B cell (primary cell): ENCODE measurements around the gene MREG. TPM values are rescaled to one million over a fixed set of nuclear protein-coding genes. Genes with fewer than 3 reads are reported as not detected.

Source experiments
- ATAC-seq: fragments of 200-7000 bp; cut with Tn5 transposase; one replicate; pipeline ENCODE4 v1.10.0; 2021; ENCODE audit warnings: low read depth, mild to moderate bottlenecking, moderate number of reproducible peaks, moderate library complexity
- CTCF ChIA-PET: fragments of 350-600 bp; sonication (Branson Sonifier 250); formaldehyde crosslinking; loops from one replicate; lab custom pipeline; 2021; ENCODE audit warnings: antibody characterized with exemption, inconsistent platforms; lab: Charles Lee
- POLR2A ChIA-PET: fragments of 350-600 bp; sonication (Branson Sonifier 250); formaldehyde crosslinking; loops from one replicate; lab custom pipeline; 2021; ENCODE audit warnings: antibody characterized with exemption; lab: Charles Lee
- DNase-seq: peaks from one replicate; pipeline ENCODE4 v3.0.0; 2013
- H2AFZ ChIP-seq: 2 replicates; pipeline ENCODE4 v1.6.1; 2012; ENCODE audit warnings: mild to moderate bottlenecking, low read depth, low read length; ENCODE audit not compliant: insufficient read depth, poor library complexity, severe bottlenecking
- H3K27ac ChIP-seq, 2 donors: 1 replicate in 1 of 2; 2 replicates in 1 of 2; pipeline ENCODE4 v1.5.1; 2012 to 2013; ENCODE audit warnings: low read length in 2 of 2, mild to moderate bottlenecking in 2 of 2, moderate library complexity in 1 of 2
- H3K27me3 ChIP-seq, 4 experiments: fragments of 200-600 bp in 1 of 4; sonication (generic) in 1 of 4; replicated peaks in 1 of 4; 1 replicate in 2 of 4; 2 replicates in 2 of 4; pipeline versions ENCODE4 v1.6.1 to v1.7.0; 2013 to 2016; ENCODE audit warnings: low read length in 3 of 4, mild to moderate bottlenecking in 2 of 4, mixed read lengths in 1 of 4, moderate library complexity in 1 of 4; ENCODE audit not compliant: insufficient read depth in 4 of 4, control insufficient read depth in 3 of 4; ENCODE audit errors: control extremely low read depth in 1 of 4
- H3K36me3 ChIP-seq, 2 experiments: replicated peaks in 1 of 2; 1 replicate in 1 of 2; 2 replicates in 1 of 2; pipeline versions ENCODE4 v1.6.1 to v1.7.1; 2013; ENCODE audit warnings: low read length in 1 of 2; ENCODE audit not compliant: insufficient read depth in 2 of 2, control insufficient read depth in 1 of 2; ENCODE audit errors: control extremely low read depth in 1 of 2, extremely low read depth in 1 of 2
- H3K4me1 ChIP-seq, 2 donors: fragments of 200-600 bp in 1 of 2; sonication (generic) in 1 of 2; 1 replicate in 1 of 2; 2 replicates in 1 of 2; pipeline versions ENCODE4 v1.5.1 to v1.6.1; 2013 to 2017; ENCODE audit warnings: low read length in 2 of 2; ENCODE audit not compliant: control insufficient read depth in 2 of 2, insufficient read depth in 2 of 2
- H3K4me2 ChIP-seq: replicated peaks from 2 replicates; pipeline ENCODE3; 2012; ENCODE audit warnings: mild to moderate bottlenecking, low read depth, low read length; ENCODE audit not compliant: poor library complexity, severe bottlenecking
- H3K4me3 ChIP-seq, 5 experiments: fragments of 200-600 bp in 1 of 5; sonication (generic) in 1 of 5; 1 replicate in 3 of 5; 2 replicates in 2 of 5; pipeline versions ENCODE4 v1.5.1 to v1.7.0; 2011 to 2016; ENCODE audit warnings: low read length in 4 of 5, mild to moderate bottlenecking in 4 of 5, low read depth in 2 of 5, control low read depth in 1 of 5, moderate library complexity in 1 of 5; ENCODE audit not compliant: insufficient read depth in 1 of 5; ENCODE audit errors: control extremely low read depth in 1 of 5, extremely low read depth in 1 of 5
- H3K79me2 ChIP-seq: fragments of 200-600 bp; sonication (generic); one replicate; pipeline ENCODE4 v1.6.0; 2016; ENCODE audit warnings: low read length; ENCODE audit not compliant: control insufficient read depth, insufficient read depth
- H3K9ac ChIP-seq: fragments of 200-600 bp; sonication (generic); 2 replicates; pipeline ENCODE4 v1.6.1; 2017; ENCODE audit warnings: mild to moderate bottlenecking, low read length, moderate library complexity
- H3K9me3 ChIP-seq, 3 donors: one replicate each; pipeline versions ENCODE4 v1.6.1 to v1.7.1; 2013; ENCODE audit warnings: low read length in 2 of 3; ENCODE audit not compliant: control insufficient read depth in 2 of 3, insufficient read depth in 1 of 3; ENCODE audit errors: control extremely low read depth in 1 of 3
- H4K20me1 ChIP-seq: 2 replicates; pipeline ENCODE4 v1.6.0; 2012; ENCODE audit warnings: mild to moderate bottlenecking, low read length; ENCODE audit not compliant: insufficient read depth, control insufficient read depth, poor library complexity, severe bottlenecking
- H3K27ac Mint-ChIP-seq: one replicate; pipeline ENCODE4 v1.8.0; 2021; ENCODE audit warnings: mixed read lengths
- H3K27me3 Mint-ChIP-seq: one replicate; pipeline ENCODE4 v1.8.0; 2021; ENCODE audit warnings: mixed read lengths
- H3K4me1 Mint-ChIP-seq: one replicate; pipeline ENCODE4 v1.8.0; 2021; ENCODE audit warnings: mixed read lengths
- H3K4me3 Mint-ChIP-seq: one replicate; pipeline ENCODE4 v1.8.0; 2021; ENCODE audit warnings: mixed read lengths
- H3K9me3 Mint-ChIP-seq: one replicate; pipeline ENCODE4 v1.8.0; 2022; ENCODE audit warnings: mixed read lengths; ENCODE audit not compliant: insufficient read depth
- CTCF ChIP-seq: fragments of 200-600 bp; IDR thresholded peaks from one replicate; pipeline ENCODE4 v1.8.0; 2022; ENCODE audit warnings: antibody characterized with exemption, mild to moderate bottlenecking
- EZH2 ChIP-seq: IDR thresholded peaks from 2 replicates; pipeline ENCODE4 v1.6.1; 2012; ENCODE audit warnings: borderline replicate concordance, low read depth, mild to moderate bottlenecking, moderate library complexity, low read length; ENCODE audit not compliant: insufficient read depth, poor library complexity, severe bottlenecking
- WGBS: methylation state at CpG from one replicate; pipeline ENCODE4 v1.1.5; 2013; ENCODE audit warnings: missing lambda C conversion rate; ENCODE audit not compliant: insufficient coverage; 5-methylcytosine and 5-hydroxymethylcytosine counted together
- intact Hi-C: fragments of 100-400 bp; cut with micrococcal nuclease; formaldehyde crosslinking; loops from one replicate; pipeline ENCODE4 v1.10.0; 2022
- polyA plus RNA-seq: library from polyadenylated mRNA; depleted of rRNA; stranded (reverse); fragments of >200 nt; gene quantifications from 2 replicates; pipeline ENCODE4 v1.2.3, GENCODE V29; 2012
- total RNA-seq, 2 donors: library from RNA; stranded (reverse); fragments of 120-200 nt in 1 of 2; gene quantifications; 1 replicate in 1 of 2; 2 replicates in 1 of 2; pipeline versions ENCODE4 v1.2.3 to v1.2.4, GENCODE V29; 2013 to 2022

MREG gene
- total and polyA plus RNA-seq, 2 donors (not counting 1 experiment from before 2014, with no cell fraction given) = 2.1 to 5.7 TPM

DNA sequence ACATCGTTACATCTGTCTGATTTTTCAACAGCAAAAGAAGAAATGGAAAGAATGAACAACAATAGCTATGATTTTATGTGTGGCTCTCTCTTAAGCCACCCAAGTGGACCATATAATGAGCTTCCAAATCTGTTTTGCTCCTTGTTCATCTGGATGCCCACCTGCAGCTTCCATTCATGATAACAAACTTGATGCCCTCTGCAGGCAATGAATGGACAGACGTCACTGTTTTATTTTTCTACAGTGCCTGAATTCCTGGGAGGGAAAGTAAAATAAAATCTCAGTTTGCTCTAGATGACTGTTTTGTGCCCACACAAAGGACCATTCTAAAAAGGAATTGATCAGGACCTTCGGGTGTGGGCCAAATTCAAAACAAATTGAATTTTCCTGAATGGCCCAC is 5.0 kb downstream of the MREG start:
- H4K20me1 ChIP-seq = no peaks in the 10 kb centered on the region
- no peak overlapping the region for H3K4me2 ChIP-seq
- no peaks in the 10 kb centered on the region for H3K9me3 ChIP-seq
- ChIA-PET CTCF (interaction anchor here (1.2 kb wide), 1 partner anchor 15 kb away, joined by 4 read pairs; no protein-coding TSS in a partner anchor), POLR2A (no interaction called here)
- WGBS = 89% methylated on average over 1 of the region's 3 CpGs
- no peak for ATAC-seq
- no peak for DNase-seq
- Mint-ChIP-seq H3K4me3 (no peak overlapping the region), H3K27ac (no peak overlapping the region), H3K27me3 (no peaks in the 10 kb centered on the region), H3K9me3 (no peaks in the 10 kb centered on the region), H3K4me1 (peaks cover 50% of the 10 kb centered on the region)
- intact Hi-C loops = no loop called here
- H3K4me1 ChIP-seq = peaks cover 33 to 38% of the 10 kb centered on the region in 2 donors
- no peak overlapping the region for H3K9ac ChIP-seq
- no peaks in the 10 kb centered on the region for H3K27me3 ChIP-seq
- H3K4me3 ChIP-seq = no peak overlapping the region
- no peaks in the 10 kb centered on the region for H3K36me3 ChIP-seq
- no peak for TF ChIP-seq CTCF
- TF ChIP-seq EZH2 = no peak
- H3K27ac ChIP-seq = no peak overlapping the region
- no peak overlapping the region for H2AFZ ChIP-seq
- H3K79me2 ChIP-seq = peaks cover 27% of the 10 kb centered on the region

DNA sequence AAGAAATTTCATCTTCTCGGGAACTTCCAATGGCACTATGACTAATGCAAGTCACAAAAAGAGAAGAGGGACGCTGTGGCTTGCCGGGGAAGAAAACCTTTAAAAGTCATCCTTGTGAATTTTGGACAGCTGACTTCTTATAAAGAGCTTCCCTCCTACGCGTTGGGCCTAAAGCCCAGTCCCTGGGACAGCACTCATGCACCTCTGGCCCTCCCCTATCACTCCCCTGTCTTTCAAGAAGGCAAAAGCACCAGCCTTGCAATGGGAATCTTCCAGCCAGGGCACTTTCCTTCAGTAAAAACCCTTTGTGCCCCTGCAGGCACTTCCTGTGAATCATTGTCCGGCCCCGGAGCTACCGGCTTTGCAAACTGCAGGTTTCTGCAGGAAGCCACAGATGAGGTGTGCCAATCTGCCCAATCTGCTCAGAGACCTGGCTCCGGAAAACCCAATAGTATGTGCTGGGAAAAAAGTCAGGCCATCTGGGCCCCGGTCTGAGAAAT is 7.1 kb downstream of the MREG start:
- ChIA-PET CTCF (interaction anchor here (1.2 to 2.3 kb wide), 5 partner anchors 10 to 28 kb away, joined by 4 to 7 read pairs (median 6); no protein-coding TSS in a partner anchor), POLR2A (interaction anchor here (0.6 kb wide), 1 partner anchor 30 kb away, joined by 3 read pairs; no protein-coding TSS in a partner anchor)
- peak overlapping the region; percentile 48 for H3K27ac Mint-ChIP-seq
- H3K9me3 Mint-ChIP-seq = no peaks in the 10 kb centered on the region
- H3K4me2 ChIP-seq = peak overlapping the region; percentile 49
- peak overlapping the region; percentile 44 for H3K4me3 Mint-ChIP-seq
- ATAC-seq (no peak), DNase-seq (no peak)
- no peak for TF ChIP-seq EZH2
- no peak for TF ChIP-seq CTCF
- H3K4me1 Mint-ChIP-seq = peaks cover 47% of the 10 kb centered on the region
- peak overlapping the region; percentile 1 for H3K9ac ChIP-seq
- 12% methylated on average over 7 of the region's 10 CpGs for WGBS
- intact Hi-C loops = no loop called here
- peak overlapping the region; percentile 52 for H2AFZ ChIP-seq
- no peaks in the 10 kb centered on the region for H3K9me3 ChIP-seq
- H3K79me2 ChIP-seq = peaks cover 17% of the 10 kb centered on the region
- H3K4me3 ChIP-seq = peak overlapping the region in 1 of 5 experiments; percentile 29
- H3K27me3 ChIP-seq = no peaks in the 10 kb centered on the region
- peaks cover 30 to 43% of the 10 kb centered on the region in 2 donors for H3K4me1 ChIP-seq
- no peaks in the 10 kb centered on the region for H3K36me3 ChIP-seq
- H4K20me1 ChIP-seq = no peaks in the 10 kb centered on the region
- no peaks in the 10 kb centered on the region for H3K27me3 Mint-ChIP-seq
- no peak overlapping the region for H3K27ac ChIP-seq
